Iris pigment epithelial cell (primary cell): ENCODE results near the gene RNF157.

Source experiments
- DNase-seq: peaks from one replicate; pipeline ENCODE4 v3.0.0-alpha.2; 2011; ENCODE audit warnings: low read depth

Gene RNF157

DNA sequence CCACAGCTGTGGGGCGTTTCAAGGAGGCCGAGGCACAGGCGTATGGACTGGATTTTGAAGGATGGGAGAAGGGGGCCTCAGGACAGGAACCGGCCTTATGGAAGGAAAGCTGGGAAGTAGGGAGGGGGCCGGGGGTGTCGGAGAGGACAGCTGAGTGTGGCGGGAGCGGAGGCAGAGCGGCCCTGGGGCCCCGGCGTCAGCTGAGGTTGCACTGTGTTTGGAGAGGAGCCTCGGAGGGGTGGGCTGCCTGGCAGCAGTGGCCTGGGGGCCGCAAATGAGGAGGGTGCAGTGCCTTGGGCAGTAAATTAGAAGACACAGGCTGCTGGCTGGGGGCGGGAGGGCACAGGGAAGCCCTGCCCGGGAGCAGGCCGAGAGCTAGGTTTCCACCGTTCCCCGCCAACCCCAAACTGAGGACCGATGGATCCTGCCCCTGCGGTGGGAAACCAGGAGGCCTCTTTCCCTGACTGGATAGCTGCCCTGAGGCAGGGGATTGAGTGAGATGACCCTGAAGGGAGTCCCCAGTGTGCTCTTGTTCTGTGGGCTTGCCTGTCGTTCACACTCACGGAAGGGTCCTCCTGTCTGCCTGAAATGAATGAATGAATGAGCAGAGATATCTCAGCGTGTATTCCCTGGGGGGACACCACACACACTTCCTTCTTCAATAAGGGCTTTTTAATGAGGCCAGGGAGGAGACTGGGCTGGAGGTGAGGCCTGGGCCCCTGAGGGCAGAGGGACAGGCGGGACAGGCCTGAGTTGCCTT, 117.7 kb downstream of the RNF157 start:
- DNase-seq, result no peak

DNA sequence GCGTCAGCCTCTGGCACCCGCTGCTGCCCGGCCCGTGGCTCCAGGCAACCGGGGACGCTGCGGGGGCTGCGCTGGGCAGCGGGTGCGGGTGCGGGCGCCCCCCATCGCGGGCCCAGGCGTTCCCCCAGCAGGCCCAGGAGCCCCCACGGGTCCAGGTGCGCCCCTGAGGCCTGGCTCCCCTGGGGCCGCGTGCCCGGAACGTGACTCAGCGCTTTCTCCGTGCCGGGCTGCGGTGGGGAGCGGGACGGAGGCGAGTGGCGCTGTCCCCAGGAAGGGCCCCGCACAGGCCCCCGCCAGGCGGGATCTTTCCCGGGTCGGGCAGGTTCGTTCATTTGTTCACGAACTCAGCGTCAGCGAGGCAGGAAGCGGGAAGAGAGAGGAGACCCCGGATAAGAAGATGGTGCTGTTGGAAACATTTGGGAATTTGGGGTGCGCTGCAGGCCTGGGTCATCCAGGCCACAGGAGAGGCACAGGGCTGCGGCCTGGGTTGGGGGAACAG, 118.3 kb downstream of the RNF157 start:
- peak; percentile 13 for DNase-seq

DNA sequence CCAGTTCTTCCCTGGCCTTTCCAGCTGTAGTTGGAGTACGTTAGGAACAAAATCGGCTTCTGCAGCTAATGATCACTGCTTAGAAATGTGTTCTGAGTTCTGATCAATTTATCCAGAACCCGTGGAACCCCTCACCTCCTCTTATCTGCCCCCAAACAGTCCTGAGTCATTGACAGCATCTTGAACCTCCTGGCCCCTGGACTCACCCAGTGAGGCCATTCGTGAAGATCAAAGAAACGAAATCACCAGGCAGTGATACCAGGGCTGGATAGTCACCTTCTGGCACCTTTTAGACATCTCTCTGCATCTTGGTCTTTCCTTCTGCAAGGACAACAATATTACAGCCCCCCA, 119.7 kb downstream of the RNF157 start:
- DNase-seq, result no peak

DNA sequence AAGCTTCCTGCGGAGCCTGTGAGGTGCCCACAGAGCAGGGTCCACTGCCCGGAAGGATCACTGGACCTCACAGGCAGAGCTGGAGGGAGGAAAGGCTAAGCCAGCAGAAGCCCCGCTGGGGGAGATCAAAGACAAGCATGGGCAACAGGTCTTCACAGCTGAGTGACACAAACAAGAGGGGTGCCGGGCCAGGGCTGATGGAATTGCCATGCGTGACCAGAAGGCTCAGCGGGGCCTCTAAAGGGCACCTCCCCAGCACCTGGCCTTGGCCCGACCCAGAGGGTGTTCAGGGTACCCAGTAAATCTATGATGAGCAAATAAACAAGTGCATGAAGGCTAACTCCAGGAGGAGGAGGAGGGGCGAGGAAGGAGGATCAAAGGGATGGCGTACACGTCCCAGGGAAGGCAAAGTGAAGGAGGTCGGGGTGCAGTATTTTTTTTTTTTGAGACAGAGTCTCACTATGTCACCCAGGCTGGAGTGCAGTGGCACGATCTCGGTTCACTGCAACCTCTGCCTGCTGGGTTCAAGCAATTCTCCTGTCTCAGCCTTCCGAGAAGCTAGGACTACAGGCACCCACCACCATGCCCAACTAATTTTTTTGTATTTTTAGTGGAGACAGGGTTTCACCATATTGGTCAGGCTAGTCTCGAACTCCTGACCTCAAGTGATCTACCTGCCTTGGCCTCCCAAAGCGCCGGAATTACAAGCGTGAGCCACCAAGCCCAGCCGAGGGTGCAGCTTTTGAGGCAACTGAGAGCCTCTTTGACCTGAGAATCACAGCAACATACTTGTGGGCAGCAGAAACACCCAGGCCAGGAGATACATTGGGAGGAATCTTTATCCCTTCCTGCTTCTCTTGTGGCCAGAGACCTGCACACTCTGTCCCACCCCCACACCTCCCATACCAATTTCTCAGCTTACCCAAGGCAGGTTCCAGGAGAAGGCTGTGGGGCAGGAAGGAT, 120.6 kb downstream of the RNF157 start:
- DNase-seq, result no peak

DNA sequence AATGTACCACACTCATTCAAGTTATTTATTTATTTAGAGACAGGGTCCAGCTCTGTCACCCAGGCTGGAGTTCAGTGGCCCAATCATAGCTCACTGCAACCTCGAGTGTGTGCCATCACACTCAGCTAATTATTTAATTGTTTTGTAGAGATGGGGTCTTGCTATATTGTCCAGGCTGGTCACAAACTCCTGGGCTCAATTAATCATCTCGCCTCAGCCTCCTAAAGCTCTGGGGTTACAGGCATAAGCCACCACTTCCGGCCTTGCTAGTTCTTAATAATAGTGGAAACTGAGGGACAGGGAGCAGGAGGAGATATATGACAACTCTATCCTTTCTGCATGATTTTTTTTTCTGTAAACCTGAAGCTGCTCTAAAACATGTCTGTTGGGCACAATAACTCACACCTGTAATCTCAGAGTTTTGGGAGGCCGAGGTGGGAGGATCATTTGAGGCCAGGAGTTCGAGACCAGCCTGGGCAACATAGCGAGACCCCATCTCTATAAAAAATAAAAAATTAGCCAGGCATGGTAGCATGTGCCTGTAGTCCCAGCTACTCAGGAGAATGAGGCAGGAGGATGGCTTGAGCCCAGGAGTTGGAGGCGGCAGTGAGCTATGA, 125.0 kb downstream of the RNF157 start:
- DNase-seq, result no peak

DNA sequence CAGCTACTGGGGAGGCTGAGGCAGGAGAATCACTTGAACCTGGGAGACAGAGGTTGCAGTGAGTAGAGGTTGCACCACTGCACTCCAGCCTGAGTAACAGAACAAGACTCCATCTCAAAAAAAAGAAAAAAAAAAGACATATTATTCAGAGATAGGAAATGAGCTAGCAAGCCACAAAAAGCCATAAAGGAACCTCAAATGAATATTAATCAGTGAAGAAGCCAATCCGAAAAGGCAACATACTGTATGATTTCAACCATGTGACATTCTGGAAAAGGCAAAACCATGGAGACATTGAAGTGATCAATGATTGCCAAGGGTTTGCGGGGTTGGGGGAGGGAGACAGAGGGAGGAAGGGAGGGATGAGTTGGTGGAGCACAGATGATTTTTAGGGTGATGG, 128.3 kb downstream of the RNF157 start:
- no peak for DNase-seq

DNA sequence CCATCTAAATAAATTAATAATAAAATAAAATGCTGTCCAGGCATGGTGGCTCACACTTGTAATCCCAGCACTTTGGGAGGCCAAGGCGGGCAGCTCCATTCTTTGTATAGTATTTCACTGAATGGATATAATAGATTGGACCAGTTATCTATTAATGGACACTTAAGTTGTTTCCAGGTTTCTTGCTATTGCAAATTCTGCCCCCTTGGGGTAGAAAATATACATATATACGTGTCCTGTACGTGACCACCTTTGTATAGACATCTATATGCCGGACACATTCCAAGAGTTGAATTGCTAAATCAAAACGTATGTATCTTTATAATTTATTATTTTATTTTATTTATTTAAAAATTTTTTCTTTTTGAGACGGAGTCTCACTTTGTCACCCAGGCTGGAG, 132.8 kb downstream of the RNF157 start:
- no peak for DNase-seq

DNA sequence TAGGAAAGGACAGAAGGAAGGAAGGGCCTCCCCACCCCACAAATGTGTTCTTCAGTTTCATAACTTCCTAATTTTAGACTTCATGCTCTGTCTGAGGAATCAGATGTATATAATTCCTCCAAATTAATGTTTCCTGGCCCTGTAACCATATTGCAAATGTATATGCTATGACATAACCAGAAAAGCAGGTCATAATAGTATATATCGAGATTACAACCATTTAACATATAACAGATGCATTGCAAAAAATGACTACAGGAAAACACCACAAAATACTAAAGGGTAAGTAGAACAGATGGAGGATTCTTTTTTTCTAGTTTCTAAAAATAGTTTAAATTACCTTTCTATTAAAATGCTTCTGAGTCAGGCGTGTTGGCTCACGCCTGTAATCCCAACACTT, 133.6 kb downstream of the RNF157 start:
- no peak for DNase-seq

DNA sequence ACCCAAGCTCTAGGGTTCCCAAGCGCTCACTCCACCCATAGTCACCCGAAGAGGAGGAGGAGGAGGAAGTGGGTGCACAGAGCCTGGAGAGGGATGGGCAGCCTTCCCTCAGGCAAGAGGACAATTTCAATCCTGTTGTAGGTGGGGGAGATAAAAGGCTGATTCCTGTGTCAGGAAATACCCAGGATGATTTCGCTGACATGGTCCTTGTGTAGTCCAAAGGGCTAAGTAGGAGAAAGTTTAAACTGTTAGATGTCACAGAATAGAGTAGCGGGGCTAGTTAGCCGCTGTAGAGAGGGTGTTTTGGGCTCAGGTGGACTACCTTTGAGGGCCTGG, 135.4 kb downstream of the RNF157 start:
- DNase-seq, result no peak

DNA sequence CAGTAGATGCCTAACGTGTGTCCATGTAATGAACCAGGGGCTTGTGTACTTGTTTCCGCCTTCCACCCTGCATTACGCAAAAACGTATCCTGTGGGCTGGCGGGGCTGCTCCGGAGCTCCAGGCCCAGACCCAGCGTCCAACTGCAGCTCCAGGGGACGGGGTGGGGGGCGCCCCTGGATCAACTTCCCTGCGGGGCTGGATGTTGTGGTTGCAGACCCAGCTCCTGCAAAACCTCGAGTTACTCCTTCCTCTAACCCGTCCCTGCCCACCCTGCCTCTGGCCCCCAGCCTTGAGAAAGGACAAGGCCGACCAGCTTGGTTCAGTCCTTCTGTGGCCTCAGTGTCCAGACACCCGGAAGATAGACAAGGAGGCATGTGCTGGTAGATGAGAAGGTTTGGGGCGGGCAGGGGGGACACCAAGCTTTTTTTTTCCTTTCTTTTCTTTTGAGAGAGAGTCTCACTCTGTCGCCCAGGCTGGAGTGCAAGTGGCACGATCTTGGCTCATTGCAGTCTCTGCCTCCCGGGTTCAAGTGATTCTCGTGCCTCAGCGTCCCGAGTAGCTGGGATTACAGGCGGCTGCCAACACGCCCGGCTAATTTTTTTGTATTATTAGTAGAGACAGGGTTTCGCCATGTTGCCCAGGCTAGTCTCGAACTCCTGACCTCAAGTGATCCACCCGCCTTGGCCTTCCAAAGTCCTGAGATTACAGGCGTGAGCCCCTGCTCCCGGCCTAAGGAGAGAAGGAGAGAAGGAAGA, 136.0 kb downstream of the RNF157 start:
- no peak for DNase-seq

DNA sequence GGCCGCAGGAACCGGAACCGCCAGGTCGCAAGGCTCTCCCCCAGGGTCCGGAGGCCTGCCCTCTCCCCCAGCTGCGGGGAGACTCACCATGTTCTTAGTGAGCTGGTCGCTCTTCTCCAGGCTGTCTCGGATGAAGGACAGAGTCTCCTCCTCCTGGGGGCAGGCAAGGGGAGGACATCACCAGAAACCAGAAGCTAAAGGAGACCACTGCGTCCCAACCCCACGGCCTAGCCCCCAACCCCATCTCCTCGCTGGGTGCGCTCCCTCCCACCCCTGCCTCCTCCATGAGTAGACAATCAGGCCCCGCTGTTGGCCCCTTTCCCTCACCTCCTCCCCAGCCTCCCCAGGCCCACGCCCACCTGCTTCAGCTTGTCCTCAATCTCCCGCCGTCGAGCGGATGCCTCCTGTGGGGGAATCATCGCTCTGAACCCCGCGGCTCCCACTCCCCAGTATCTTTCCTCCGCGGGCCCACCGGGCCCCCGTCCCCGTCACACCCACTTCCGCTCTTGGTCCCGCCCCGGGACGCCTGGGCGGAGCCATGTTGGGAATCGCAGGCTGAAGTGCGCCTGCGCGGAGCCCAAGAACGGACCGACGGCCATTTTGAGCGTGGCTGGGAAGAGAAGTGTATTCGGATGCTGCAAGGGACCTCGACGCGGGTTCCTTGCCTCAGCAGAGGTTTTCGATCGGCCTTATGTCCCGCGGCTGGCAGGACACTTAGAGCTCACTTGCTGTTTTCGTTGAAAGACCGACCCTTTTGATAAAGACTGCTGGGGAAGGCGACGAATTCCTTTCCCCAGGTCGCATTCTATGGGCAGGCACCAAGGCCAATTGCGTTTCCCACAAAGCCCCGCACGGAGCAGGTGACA, 136.8 kb downstream of the RNF157 start, which contains the start of gene EXOC7:
EXOC7 (minus strand) TSS at position 514 of the 866 bp plus-strand sequence; CDS start at position 419, 95 bp downstream.
- DNase-seq, result peak; percentile 82

DNA sequence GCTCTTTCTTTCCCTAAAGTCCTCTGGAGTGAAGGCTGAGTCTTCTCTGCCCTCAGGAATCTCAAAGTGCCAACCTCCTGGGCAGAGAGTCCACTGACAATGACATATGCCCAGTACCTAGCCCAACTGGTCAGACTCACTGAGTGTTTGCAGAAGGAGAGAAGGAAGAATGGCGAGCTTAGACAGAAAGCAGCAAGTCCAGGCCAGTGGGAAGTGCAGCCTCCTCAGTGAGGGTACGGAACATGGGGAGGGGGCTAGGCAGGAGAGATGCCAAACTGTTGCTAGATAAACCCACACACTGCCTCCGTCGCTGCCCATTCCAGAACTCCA, 137.4 kb downstream of the RNF157 start:
- DNase-seq, result no peak

DNA sequence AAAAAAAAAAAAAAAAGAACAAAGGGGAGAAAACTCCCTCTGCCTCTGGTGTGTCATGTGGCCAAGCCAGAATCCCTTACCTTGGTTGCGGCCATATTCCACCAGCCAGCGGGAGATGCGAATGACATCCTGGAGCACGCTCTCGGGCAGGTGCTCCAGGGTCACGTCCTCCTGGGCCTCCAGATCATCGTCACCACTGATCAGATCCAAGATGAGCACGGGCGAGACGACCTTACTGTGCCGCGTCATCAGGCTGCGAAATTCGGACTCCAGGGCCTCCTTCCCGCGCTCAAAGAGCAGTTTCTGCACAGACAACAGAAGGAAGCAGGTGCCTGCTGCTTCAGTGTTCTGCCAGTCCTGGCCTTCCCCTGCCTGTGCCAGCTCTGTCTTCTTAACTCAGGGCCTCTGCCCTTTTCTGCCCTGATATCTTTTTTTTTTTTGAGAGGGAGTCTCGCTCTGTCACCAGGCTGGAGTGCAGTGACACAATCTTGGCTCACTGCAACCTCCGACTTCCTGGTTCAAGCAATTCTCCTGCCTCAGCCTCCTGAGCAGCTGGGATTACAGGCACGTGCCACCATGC, 142.5 kb downstream of the RNF157 start:
- DNase-seq, result no peak

DNA sequence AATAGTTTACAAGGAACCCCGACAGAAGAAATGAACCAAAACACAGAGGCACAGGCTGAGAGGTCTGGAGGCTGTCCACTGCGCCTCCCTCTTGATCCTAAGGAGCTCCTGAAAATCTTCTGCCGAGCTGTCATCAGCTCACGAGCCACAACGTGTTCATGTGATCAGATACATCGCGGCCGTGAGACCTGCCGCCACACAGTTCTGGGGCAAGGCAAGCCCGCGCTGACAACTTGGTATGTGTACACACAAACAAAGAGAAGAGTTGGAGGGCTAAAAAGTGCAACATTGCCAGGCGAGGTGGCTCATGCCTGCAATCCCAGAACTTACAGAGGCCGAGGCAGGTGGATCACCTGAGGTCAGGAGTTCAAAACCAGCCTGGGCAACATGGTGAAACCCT, 144.3 kb downstream of the RNF157 start:
- no peak for DNase-seq

DNA sequence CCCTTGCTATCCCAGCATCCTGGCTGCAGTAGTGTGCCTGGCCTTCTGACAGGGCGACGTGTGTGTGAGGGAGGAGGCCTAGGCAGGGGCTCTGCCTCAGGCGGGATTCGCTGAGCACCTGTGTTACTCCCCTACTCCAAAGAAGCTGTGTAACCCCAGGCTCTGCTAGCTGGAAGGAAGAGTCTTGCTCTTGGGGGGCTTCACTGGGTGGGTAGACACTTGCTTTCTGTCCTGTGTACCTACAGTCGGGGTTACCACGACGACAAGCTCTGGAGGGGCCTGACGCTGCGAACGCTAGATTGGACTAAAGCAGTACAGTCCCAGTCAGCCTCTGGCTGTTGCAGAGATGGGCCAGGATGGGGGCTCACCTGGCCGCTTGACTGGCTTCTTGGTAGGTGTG, 146.2 kb downstream of the RNF157 start:
- DNase-seq, result no peak

DNA sequence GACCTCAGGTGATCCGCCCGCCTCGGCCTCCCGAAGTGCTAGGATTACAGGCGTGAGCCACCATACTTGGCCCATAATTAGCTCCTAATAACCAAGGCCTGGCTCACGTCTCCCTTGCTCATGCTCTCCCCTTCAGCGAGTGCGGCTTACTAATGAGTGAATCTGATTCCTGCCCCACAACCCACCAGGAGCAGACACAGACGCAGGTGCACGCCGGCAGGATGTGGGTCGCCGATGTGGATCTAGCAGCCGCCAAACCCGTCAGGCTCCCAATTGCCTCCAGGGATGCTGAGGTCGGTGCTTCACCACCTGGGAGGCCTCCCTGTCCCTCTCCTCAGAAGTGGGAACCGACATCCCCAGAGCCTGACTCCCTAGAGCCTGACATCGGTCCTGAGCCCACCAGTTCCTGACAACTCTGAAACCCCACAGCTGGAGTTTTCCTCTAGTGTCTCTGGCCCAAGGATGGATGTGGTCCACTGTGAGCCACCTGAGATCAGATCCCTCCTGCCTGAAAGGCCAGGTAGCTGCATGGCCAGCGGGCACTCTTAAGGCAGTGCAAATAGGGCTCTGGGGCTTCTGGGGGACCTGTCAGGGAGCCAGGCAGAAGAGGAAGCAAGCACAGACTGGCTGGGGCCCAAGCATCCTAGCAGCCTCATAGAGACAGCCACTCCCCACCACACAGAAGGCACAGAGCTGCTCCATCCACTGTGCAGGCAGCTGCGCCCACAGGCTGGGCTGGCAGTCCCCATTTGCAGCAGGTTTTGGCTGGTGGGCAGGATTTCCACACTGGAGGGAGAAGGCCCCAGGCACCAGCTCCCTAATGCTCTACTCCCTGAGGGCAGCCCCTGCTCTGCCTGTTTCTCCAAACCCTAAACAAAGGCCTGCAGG, 147.5 kb downstream of the RNF157 start:
- no peak for DNase-seq
